Medulla oblongata (tissue), 1 donor: ENCODE data around the gene CHD5.

Experiments
- DNase-seq: peaks from one replicate; pipeline ENCODE4 v3.0.0-alpha.2; 2015; ENCODE audit errors: extremely low spot score

CHD5 gene

GRCh38 chr1:6134206-6134605 is 45.9 kb downstream of the CHD5 start:
- DNase-seq, result no peak

- no peak for DNase-seq
Measured at GRCh38 chr1:6133146-6133895, 46.8 kb downstream of the CHD5 start.

GRCh38 chr1:6131561-6131960 is 48.6 kb downstream of the CHD5 start:
- no peak for DNase-seq

- no peak for DNase-seq
Measured at GRCh38 chr1:6130596-6130995, 49.5 kb downstream of the CHD5 start.

- DNase-seq, result no peak
Measured at GRCh38 chr1:6130036-6130435, 50.1 kb downstream of the CHD5 start.

GRCh38 chr1:6129313-6129712 is 50.8 kb downstream of the CHD5 start:
- DNase-seq, result no peak

- DNase-seq, result no peak
Measured at GRCh38 chr1:6128276-6129081, 51.6 kb downstream of the CHD5 start.

GRCh38 chr1:6127587-6128163 is 52.4 kb downstream of the CHD5 start:
- DNase-seq, result peak; percentile 49

- no peak for DNase-seq
Measured at GRCh38 chr1:6126521-6127067, 53.5 kb downstream of the CHD5 start.

GRCh38 chr1:6126028-6126427 is 54.1 kb downstream of the CHD5 start:
- no peak for DNase-seq

GRCh38 chr1:6125366-6125765 is 54.8 kb downstream of the CHD5 start:
- no peak for DNase-seq

- no peak for DNase-seq
Measured at GRCh38 chr1:6124746-6125365, 55.3 kb downstream of the CHD5 start.

GRCh38 chr1:6124341-6124740 is 55.8 kb downstream of the CHD5 start:
- DNase-seq, result no peak

- no peak for DNase-seq
Measured at GRCh38 chr1:6123816-6124215, 56.3 kb downstream of the CHD5 start.

GRCh38 chr1:6123083-6123482 is 57.0 kb downstream of the CHD5 start:
- DNase-seq, result no peak

- no peak for DNase-seq
Measured at GRCh38 chr1:6121651-6122370, 58.3 kb downstream of the CHD5 start.

GRCh38 chr1:6121021-6121421 is 59.1 kb downstream of the CHD5 start:
- DNase-seq, result no peak

- no peak for DNase-seq
Measured at GRCh38 chr1:6118415-6118814, 61.7 kb downstream of the CHD5 start.

GRCh38 chr1:6117624-6118023 is 62.5 kb downstream of the CHD5 start:
- DNase-seq, result no peak

- no peak for DNase-seq
Measured at GRCh38 chr1:6117064-6117463, 63.1 kb downstream of the CHD5 start.

- DNase-seq, result no peak
Measured at GRCh38 chr1:6116137-6116536, 64.0 kb downstream of the CHD5 start.
